Endothelial cell of umbilical vein (primary cell): ENCODE measurements around the gene NTRK1. TPM values are rescaled to one million over a fixed set of nuclear protein-coding genes. Genes with fewer than 3 reads are reported as not detected.

Source experiments
- BruUV-seq: library from RNA; stranded (reverse); fragments of 400-500 nt; replicated peaks from 2 replicates; lab custom pipeline; 2021; lab: Mats Ljungman, UMichigan
- CTCF ChIA-PET: fragments of 300-600, 350-600 bp; sonication (Branson Sonifier 250); formaldehyde crosslinking; loops from one replicate; lab custom pipeline; 2021; ENCODE audit warnings: antibody characterized with exemption, inconsistent platforms; lab: Charles Lee
- POLR2A ChIA-PET: fragments of 300-600, 350-600 bp; sonication (Branson Sonifier 250); formaldehyde crosslinking; loops from one replicate; lab custom pipeline; 2021; ENCODE audit warnings: antibody characterized with exemption, inconsistent platforms; lab: Charles Lee
- DNase-seq: peaks from one replicate; pipeline ENCODE4 v3.0.0-alpha.2; 2011; ENCODE audit warnings: low read depth, low spot score
- FAIRE-seq: peaks from 2 replicates; lab custom pipeline; 2011; peaks lifted over from hg19 to GRCh38; lab: Jason Lieb, UNC
- H2AFZ ChIP-seq: 2 replicates; pipeline ENCODE4 v1.6.0; 2012; ENCODE audit warnings: low read depth, low read length, control low read depth, inconsistent platforms
- H3K27ac ChIP-seq: 2 replicates; pipeline ENCODE4 v1.5.1; 2011; ENCODE audit warnings: low read depth, mild to moderate bottlenecking, control low read depth, low read length, moderate library complexity; ENCODE audit not compliant: insufficient read depth
- H3K27me3 ChIP-seq, 2 experiments: 2 replicates each; pipeline versions ENCODE4 v1.6.0 to v1.6.1; 2011; ENCODE audit warnings: low read length in 2 of 2, mixed read lengths in 1 of 2; ENCODE audit not compliant: control insufficient read depth in 2 of 2, insufficient read depth in 2 of 2
- H3K36me3 ChIP-seq, 2 experiments: 2 replicates in 1 of 2; 3 replicates in 1 of 2; pipeline ENCODE4 v1.5.1; 2011; ENCODE audit warnings: low read length in 2 of 2, mild to moderate bottlenecking in 1 of 2, moderate library complexity in 1 of 2; ENCODE audit not compliant: control insufficient read depth in 2 of 2, insufficient read depth in 2 of 2; ENCODE audit errors: extremely low read depth in 1 of 2
- H3K4me1 ChIP-seq: 3 replicates; pipeline ENCODE4 v1.5.1; 2011; ENCODE audit warnings: mild to moderate bottlenecking, low read length; ENCODE audit not compliant: control insufficient read depth, insufficient read depth; ENCODE audit errors: extremely low read depth
- H3K4me2 ChIP-seq: 2 replicates; pipeline ENCODE4 v1.6.1; 2011; ENCODE audit warnings: low read length, control low read depth, mixed read lengths; ENCODE audit not compliant: insufficient read depth
- H3K4me3 ChIP-seq, 3 experiments: fragments of 200-600 bp in 1 of 3; sonication (generic), shearing (Covaris generic) in 1 of 3; replicated peaks in 1 of 3; 2 replicates each; pipeline ENCODE4 v1.5.1; 2011 to 2016; ENCODE audit warnings: control low read depth in 3 of 3, low read length in 3 of 3, mild to moderate bottlenecking in 2 of 3, inconsistent platforms in 1 of 3, low read depth in 1 of 3, moderate library complexity in 1 of 3; ENCODE audit not compliant: insufficient read depth in 1 of 3
- H3K79me2 ChIP-seq: 2 replicates; pipeline ENCODE4 v1.6.0; 2012; ENCODE audit warnings: low read length, inconsistent platforms; ENCODE audit not compliant: control insufficient read depth, insufficient read depth
- H3K9ac ChIP-seq: replicated peaks from 2 replicates; pipeline ENCODE3; 2011; ENCODE audit warnings: low read length, control low read depth; ENCODE audit not compliant: insufficient read depth; ENCODE audit errors: extremely low read depth
- H3K9me1 ChIP-seq: replicated peaks from 3 replicates; pipeline ENCODE4 v1.6.0; 2011; ENCODE audit warnings: mild to moderate bottlenecking, low read length; ENCODE audit not compliant: control insufficient read depth, insufficient read depth; ENCODE audit errors: extremely low read depth
- H3K9me3 ChIP-seq: replicated peaks from 2 replicates; pipeline ENCODE4 v1.5.1; 2012; ENCODE audit warnings: low read length, inconsistent platforms; ENCODE audit not compliant: control insufficient read depth, insufficient read depth
- H4K20me1 ChIP-seq: replicated peaks from 2 replicates; pipeline ENCODE3; 2011; ENCODE audit warnings: mild to moderate bottlenecking, low read length; ENCODE audit not compliant: control insufficient read depth, insufficient read depth; ENCODE audit errors: extremely low read depth
- CTCF ChIP-seq, 2 donors: IDR thresholded peaks; 1 replicate in 1 of 2; 2 replicates in 1 of 2; pipeline ENCODE4 v1.5.1; 2011; ENCODE audit warnings: low read length in 2 of 2, mild to moderate bottlenecking in 2 of 2, moderate library complexity in 2 of 2, control low read depth in 1 of 2, inconsistent platforms in 1 of 2, low read depth in 1 of 2; ENCODE audit not compliant: insufficient read depth in 1 of 2; ENCODE audit errors: extremely low read depth in 1 of 2
- EZH2 ChIP-seq: IDR thresholded peaks from 2 replicates; pipeline ENCODE4 v1.6.1; 2012; ENCODE audit warnings: borderline replicate concordance, low read depth, mild to moderate bottlenecking, moderate library complexity, low read length, inconsistent platforms; ENCODE audit not compliant: severe bottlenecking
- FOS ChIP-seq: IDR thresholded peaks from 2 replicates; pipeline ENCODE4 v1.6.1; 2011; ENCODE audit warnings: mild to moderate bottlenecking, low read length, moderate library complexity, borderline replicate concordance; ENCODE audit not compliant: insufficient read depth
- GATA2 ChIP-seq: IDR thresholded peaks from 2 replicates; pipeline ENCODE4 v1.7.0; 2011; ENCODE audit warnings: low read depth, mild to moderate bottlenecking, moderate library complexity, mixed read lengths, low read length; ENCODE audit not compliant: insufficient read length, insufficient read depth
- JUN ChIP-seq: IDR thresholded peaks from 2 replicates; pipeline ENCODE4 v1.6.1; 2011; ENCODE audit warnings: borderline replicate concordance, low read depth; ENCODE audit not compliant: insufficient read length, insufficient read depth
- MAX ChIP-seq: IDR thresholded peaks from 2 replicates; pipeline ENCODE4 v1.6.1; 2011; ENCODE audit not compliant: insufficient read depth, insufficient read length
- MYC ChIP-seq: IDR thresholded peaks from one replicate; pipeline ENCODE4 v1.6.1; 2011; ENCODE audit warnings: mild to moderate bottlenecking, low read depth, low read length
- POLR2A ChIP-seq: IDR thresholded peaks from 2 replicates; pipeline ENCODE4 v1.6.1; 2012; ENCODE audit warnings: low read depth, mild to moderate bottlenecking, control low read depth, low read length
- POLR2AphosphoS5 ChIP-seq: IDR thresholded peaks from 2 replicates; pipeline ENCODE4 v1.6.1; 2012; ENCODE audit warnings: low read depth, mild to moderate bottlenecking, control low read depth, low read length, moderate library complexity; ENCODE audit not compliant: insufficient read depth
- dilution Hi-C: fragments of 300-500 bp; cut with MboI; formaldehyde crosslinking; loops from one replicate; pipeline ENCODE4 v1.15.0; 2019; ENCODE audit warnings: low sequenced_read_pairs; ENCODE audit not compliant: extremely low pct_ligation_motif_present
- intact Hi-C: fragments of 100-400 bp; cut with micrococcal nuclease; formaldehyde crosslinking; loops from one replicate; pipeline ENCODE4 v1.10.0; 2022
- polyA plus RNA-seq, 4 experiments: library from polyadenylated mRNA; depleted of rRNA in 3 of 4; stranded (reverse) in 3 of 4; unstranded in 1 of 4; fragments of >200 nt; gene quantifications; 2 replicates each; pipeline versions ENCODE4 v1.2.1 to v1.2.3, GENCODE V29; 2011 to 2012; ENCODE audit warnings: missing spikeins in 1 of 4
- total RNA-seq: library from RNA; stranded (reverse); gene quantifications from 2 replicates; pipeline ENCODE4 v1.2.3, GENCODE V29; 2021

The NTRK1 gene
- total and polyA plus RNA-seq, 2 donors (not counting 3 experiments of a cell fraction or from before 2014, with no cell fraction given) = 0.07 TPM; not detected in 1

GRCh38 chr1:156881101-156881500 lies 20.4 kb downstream of the NTRK1 start:
- POLR2A ChIA-PET = no interaction called here
- H4K20me1 ChIP-seq = no peaks in the 10 kb centered on the region
- peaks cover 7% of the 10 kb centered on the region for H3K4me1 ChIP-seq
- CTCF ChIA-PET = interaction anchor here (1.0 to 1.9 kb wide), 9 partner anchors 9 to 191 kb away, joined by 3 to 7 read pairs (median 5); partner anchors contain the start of gene NTRK1
- H3K4me3 ChIP-seq = no peak overlapping the region
- H3K27ac ChIP-seq = no peak overlapping the region
- no peaks in the 10 kb centered on the region for H3K9me1 ChIP-seq
- H3K27me3 ChIP-seq = peaks cover 17 to 19% of the 10 kb centered on the region in 2 experiments
- dilution Hi-C loops (no loop called here), intact Hi-C loops (no loop called here)
- DNase-seq = no peak
- no peaks in the 10 kb centered on the region for H3K79me2 ChIP-seq
- H3K9ac ChIP-seq = no peak overlapping the region
- FAIRE-seq = no peak
- TF ChIP-seq EZH2 = peak; percentile 20
- no peak for TF ChIP-seq POLR2A
- no peaks in the 10 kb centered on the region for H3K9me3 ChIP-seq
- no TSS peak for BruUV-seq
- H2AFZ ChIP-seq = no peak overlapping the region
- no peak overlapping the region for H3K4me2 ChIP-seq
- H3K36me3 ChIP-seq = no peaks in the 10 kb centered on the region

GRCh38 chr1:156881663-156882062 lies 21.0 kb downstream of the NTRK1 start:
- ChIA-PET POLR2A (no interaction called here), CTCF (interaction anchor here (1.0 to 1.9 kb wide), 6 partner anchors 9 to 85 kb away, joined by 3 to 7 read pairs (median 4); partner anchors contain the start of gene NTRK1)
- dilution Hi-C loops (no loop called here), intact Hi-C loops (no loop called here)
- Histone ChIP-seq H3K9me3 (no peaks in the 10 kb centered on the region), H3K4me1 (peaks cover 2% of the 10 kb centered on the region), H2AFZ (no peak overlapping the region), H3K4me2 (no peak overlapping the region), H4K20me1 (no peaks in the 10 kb centered on the region), H3K27ac (no peak overlapping the region), H3K9me1 (no peaks in the 10 kb centered on the region), H3K79me2 (no peaks in the 10 kb centered on the region), H3K27me3 (peaks cover 13 to 24% of the 10 kb centered on the region in 2 experiments), H3K36me3 (no peaks in the 10 kb centered on the region), H3K4me3 (no peak overlapping the region), H3K9ac (no peak overlapping the region)
- no peak for TF ChIP-seq MAX
- no peak for TF ChIP-seq JUN
- TF ChIP-seq EZH2 = no peak
- no peak for TF ChIP-seq CTCF (IDR thresholded peaks at IDR 0.05; ENCODE audit: extremely low read depth in 1 of 2, insufficient read depth in 1 of 2, low read depth in 1 of 2, low read length in 2 of 2)
- no peak for TF ChIP-seq GATA2
- TF ChIP-seq FOS = no peak
- no peak for TF ChIP-seq MYC
- TF ChIP-seq POLR2AphosphoS5 = no peak
- no peak for TF ChIP-seq POLR2A
- DNase-seq (no peak), FAIRE-seq (no peak)
- BruUV-seq = no TSS peak
